Spleen (tissue), 7 donors: ENCODE measurements around the gene GALNT18.

Experiments
- POLR2A ChIP-seq, 3 donors: fragments of 450-650 bp; IDR thresholded peaks; one replicate each; pipeline ENCODE4 v1.5.1; 2017; ENCODE audit warnings: antibody characterized with exemption in 3 of 3, mild to moderate bottlenecking in 1 of 3
- TF ChIP-seq, protein P1 (sequence below), 11 experiments: fragments of 200-600 bp in 7 of 11; fragments of 450-650 bp in 4 of 11; sonication (generic) in 4 of 11; IDR thresholded peaks in 8 of 11; conservative IDR thresholded peaks in 3 of 11; 1 replicate in 7 of 11; 2 replicates in 4 of 11; pipeline versions ENCODE4 v1.4.0 to v1.8.0; 2016 to 2021; ENCODE audit warnings: antibody characterized with exemption in 11 of 11, inconsistent platforms in 4 of 11, mild to moderate bottlenecking in 1 of 11
- donor health status: DM: no; HTN: no; CAD: no; lungs with moderate emphysema.
- donor health status: DM: no; HTN: no; CAD: no.
- donor health status: DM: no; HTN: no; CAD: no.

DNA sequence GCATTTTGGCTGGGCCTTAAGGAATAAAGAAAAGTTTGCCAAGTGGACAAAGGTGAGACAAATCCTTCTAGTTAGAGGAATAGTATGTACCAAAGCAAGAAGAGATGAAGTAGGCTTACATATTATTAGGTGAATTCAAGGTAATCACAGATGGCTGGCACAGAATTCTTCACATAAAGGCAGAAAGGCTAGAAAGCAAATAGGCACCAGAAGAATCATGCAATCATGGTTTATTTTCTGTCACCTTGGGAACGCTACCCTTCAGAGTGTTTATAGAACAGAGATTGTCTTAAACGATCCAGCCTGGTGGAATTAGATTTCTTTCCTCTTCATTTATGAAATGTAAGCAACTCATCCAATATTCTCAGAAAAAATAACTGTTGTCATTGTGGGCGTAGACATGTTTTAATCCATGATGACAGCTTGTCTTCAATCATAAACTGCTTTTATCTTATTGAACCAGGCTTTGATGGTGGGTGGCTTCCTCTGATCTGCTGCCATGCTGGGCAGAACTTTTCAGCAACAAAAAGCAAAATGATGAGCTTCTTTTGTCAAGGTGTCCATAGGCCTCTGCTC, 219.8 kb downstream of the GALNT18 start:
- TF ChIP-seq, protein P1, sequence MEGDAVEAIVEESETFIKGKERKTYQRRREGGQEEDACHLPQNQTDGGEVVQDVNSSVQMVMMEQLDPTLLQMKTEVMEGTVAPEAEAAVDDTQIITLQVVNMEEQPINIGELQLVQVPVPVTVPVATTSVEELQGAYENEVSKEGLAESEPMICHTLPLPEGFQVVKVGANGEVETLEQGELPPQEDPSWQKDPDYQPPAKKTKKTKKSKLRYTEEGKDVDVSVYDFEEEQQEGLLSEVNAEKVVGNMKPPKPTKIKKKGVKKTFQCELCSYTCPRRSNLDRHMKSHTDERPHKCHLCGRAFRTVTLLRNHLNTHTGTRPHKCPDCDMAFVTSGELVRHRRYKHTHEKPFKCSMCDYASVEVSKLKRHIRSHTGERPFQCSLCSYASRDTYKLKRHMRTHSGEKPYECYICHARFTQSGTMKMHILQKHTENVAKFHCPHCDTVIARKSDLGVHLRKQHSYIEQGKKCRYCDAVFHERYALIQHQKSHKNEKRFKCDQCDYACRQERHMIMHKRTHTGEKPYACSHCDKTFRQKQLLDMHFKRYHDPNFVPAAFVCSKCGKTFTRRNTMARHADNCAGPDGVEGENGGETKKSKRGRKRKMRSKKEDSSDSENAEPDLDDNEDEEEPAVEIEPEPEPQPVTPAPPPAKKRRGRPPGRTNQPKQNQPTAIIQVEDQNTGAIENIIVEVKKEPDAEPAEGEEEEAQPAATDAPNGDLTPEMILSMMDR (IDR thresholded peaks at IDR 0.05 in 8 of 11, conservative IDR thresholded peaks at IDR 0.05 in 3 of 11), result no peak
- TF ChIP-seq POLR2A (IDR thresholded peaks at IDR 0.05), result no peak
